BJ (cell line): ENCODE data around the gene NHLH2. TPM values are rescaled to one million over a fixed set of nuclear protein-coding genes. Genes with fewer than 3 reads are reported as not detected.

ENCODE experiments used
- CTCF ChIA-PET: fragments of 350-600 bp; formaldehyde crosslinking; extraction: SDS; loops from one replicate; lab custom pipeline; 2021; ENCODE audit warnings: antibody characterized with exemption, inconsistent platforms; lab: Yijun Ruan, JAX
- POLR2A ChIA-PET: fragments of 300-600 bp; sonication (Branson Sonifier 250); formaldehyde crosslinking; extraction: SDS; loops from one replicate; lab custom pipeline; 2021; ENCODE audit warnings: antibody characterized with exemption; lab: Charles Lee
- DNase-seq: peaks from one replicate; pipeline ENCODE4 v3.0.0-alpha.2; 2011; ENCODE audit warnings: low read depth
- H3K27me3 ChIP-seq: 2 replicates; pipeline ENCODE4 v1.6.0; 2011; ENCODE audit warnings: low read length; ENCODE audit not compliant: control insufficient read depth, insufficient read depth
- H3K36me3 ChIP-seq: 2 replicates; pipeline ENCODE4 v1.5.1; 2011; ENCODE audit warnings: low read length; ENCODE audit not compliant: control insufficient read depth, insufficient read depth
- H3K4me3 ChIP-seq: 2 replicates; pipeline ENCODE4 v1.5.1; 2011; ENCODE audit warnings: low read depth, mild to moderate bottlenecking, control low read depth, low read length
- polyA plus RNA-seq: library from polyadenylated mRNA; depleted of rRNA; stranded (reverse); fragments of >200 nt; gene quantifications from 2 replicates; pipeline ENCODE4 v1.2.3, GENCODE V29; 2011
- TF ChIP-seq, protein P1 (sequence below): IDR thresholded peaks from 2 replicates; pipeline ENCODE4 v1.5.1; 2011; ENCODE audit warnings: low read depth, mild to moderate bottlenecking, control low read depth, inconsistent platforms, low read length, moderate library complexity; ENCODE audit not compliant: insufficient read depth

Gene NHLH2
- polyA plus RNA-seq, 1 experiment = not detected

DNA sequence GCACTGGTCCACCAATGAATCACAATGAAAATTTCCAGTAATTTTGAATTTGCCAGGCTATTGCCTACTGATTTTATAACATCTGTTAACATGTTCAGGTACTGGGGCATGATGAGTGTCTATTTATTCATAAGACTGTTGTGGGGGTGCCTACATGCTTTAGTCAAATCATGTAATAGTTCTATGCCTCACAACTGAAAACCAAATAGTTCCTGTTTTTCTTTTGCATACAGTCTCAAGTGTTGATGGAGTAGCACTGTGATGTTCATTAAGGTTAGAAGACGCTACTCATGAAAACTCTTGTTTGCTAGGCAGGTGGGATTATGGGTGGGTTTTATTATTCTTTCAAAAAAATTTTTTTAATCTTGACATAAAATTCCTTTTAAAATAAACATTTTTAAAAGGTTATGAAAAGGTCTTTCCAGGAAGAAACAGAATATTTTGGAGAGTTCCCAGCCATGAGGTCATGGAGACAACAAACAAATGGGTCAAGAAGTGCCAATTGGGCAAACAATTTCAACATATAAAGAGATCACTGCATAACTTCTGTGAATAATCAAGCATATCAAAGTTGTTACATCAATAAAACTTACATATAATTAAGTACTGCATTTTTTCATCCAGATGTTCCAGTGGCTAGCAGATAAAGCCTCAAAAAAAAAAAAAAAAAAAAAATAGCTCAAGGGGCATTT lies 40.2 kb upstream of the NHLH2 start:
- TF ChIP-seq, protein P1, sequence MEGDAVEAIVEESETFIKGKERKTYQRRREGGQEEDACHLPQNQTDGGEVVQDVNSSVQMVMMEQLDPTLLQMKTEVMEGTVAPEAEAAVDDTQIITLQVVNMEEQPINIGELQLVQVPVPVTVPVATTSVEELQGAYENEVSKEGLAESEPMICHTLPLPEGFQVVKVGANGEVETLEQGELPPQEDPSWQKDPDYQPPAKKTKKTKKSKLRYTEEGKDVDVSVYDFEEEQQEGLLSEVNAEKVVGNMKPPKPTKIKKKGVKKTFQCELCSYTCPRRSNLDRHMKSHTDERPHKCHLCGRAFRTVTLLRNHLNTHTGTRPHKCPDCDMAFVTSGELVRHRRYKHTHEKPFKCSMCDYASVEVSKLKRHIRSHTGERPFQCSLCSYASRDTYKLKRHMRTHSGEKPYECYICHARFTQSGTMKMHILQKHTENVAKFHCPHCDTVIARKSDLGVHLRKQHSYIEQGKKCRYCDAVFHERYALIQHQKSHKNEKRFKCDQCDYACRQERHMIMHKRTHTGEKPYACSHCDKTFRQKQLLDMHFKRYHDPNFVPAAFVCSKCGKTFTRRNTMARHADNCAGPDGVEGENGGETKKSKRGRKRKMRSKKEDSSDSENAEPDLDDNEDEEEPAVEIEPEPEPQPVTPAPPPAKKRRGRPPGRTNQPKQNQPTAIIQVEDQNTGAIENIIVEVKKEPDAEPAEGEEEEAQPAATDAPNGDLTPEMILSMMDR = no peak
- DNase-seq = no peak
- POLR2A ChIA-PET = no interaction called here

DNA sequence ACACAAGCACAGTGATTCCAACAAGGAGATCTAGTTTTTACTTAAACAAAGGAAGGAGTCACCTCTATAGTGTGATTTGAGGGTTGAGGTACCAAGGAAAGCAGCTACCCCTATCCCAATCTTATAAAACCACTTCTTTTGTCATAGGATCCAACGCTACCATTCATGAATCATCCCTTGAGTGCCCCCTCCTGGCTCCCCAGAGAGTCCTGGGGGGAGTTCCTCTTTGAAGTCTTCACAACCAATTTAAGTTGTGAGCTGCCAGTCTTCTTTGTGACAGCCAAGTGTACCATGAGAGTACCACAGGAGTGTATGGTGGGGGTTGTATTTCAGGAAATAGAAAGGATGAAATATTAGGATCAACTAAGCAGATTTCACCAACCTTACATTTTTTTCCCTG lies 39.1 kb upstream of the NHLH2 start:
- ChIA-PET POLR2A (no interaction called here), CTCF (no interaction called here)
- Histone ChIP-seq H3K36me3 (no peaks in the 10 kb centered on the region), H3K27me3 (no peaks in the 10 kb centered on the region; the same call in 1 of the 2 replicates), H3K4me3 (no peak overlapping the region)
- no peak for DNase-seq
- TF ChIP-seq, protein P1 = no peak

More for the DNA sequence above, 40.2 kb upstream of the NHLH2 start:
- H3K36me3 ChIP-seq = no peaks in the 10 kb centered on the region
- H3K4me3 ChIP-seq = no peak overlapping the region
- CTCF ChIA-PET = interaction anchor here (0.6 kb wide), 1 partner anchor 288 kb away, joined by 3 read pairs; no protein-coding TSS in a partner anchor
- H3K27me3 ChIP-seq = no peaks in the 10 kb centered on the region; the same call in 1 of the 2 replicates

DNA sequence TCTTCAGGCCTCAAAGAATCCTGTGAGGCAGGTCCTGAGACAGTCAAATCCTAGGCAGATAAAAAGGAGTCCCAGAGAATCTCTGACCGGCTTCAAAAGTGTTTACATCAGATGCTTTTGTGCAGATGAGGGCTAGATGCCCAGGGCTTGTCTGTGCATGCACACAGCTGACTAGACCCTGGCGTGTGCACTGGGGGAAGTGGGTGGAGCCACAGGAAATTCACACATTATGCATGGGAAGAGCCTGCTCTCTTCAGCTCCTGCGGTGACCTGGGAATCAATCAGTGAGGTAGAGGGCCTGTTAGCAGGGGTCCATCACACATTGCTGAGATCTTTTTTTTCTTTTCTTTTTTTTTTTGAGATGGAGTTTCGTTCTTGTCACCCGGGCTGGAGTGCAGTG lies 36.6 kb upstream of the NHLH2 start:
- Histone ChIP-seq H3K27me3 (peaks cover 2% of the 10 kb centered on the region; the same call in 1 of the 2 replicates), H3K36me3 (no peaks in the 10 kb centered on the region), H3K4me3 (no peak overlapping the region)
- ChIA-PET POLR2A (no interaction called here), CTCF (no interaction called here)
- no peak for DNase-seq
- TF ChIP-seq, protein P1 = no peak

DNA sequence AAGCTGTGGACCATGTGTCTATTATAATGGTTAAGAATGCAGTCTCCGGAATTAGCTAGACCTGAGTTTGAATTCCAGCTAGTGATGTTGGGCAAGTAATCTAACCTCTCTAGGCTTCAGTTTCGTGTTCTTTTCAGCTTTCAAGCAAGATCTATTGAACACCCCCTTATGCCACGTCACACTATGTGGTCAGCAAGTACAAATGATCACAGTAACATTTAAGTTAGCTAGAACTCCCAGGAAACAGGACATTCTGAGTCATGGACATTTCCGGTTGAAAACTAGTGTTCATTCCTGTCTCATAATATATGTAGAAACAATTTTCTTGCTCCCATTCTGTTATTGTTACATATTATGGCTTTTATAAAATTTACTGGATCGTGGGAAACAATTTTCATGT lies 34.0 kb upstream of the NHLH2 start:
- Histone ChIP-seq H3K36me3 (no peaks in the 10 kb centered on the region), H3K27me3 (peaks cover 3% of the 10 kb centered on the region)
- TF ChIP-seq, protein P1 = no peak

DNA sequence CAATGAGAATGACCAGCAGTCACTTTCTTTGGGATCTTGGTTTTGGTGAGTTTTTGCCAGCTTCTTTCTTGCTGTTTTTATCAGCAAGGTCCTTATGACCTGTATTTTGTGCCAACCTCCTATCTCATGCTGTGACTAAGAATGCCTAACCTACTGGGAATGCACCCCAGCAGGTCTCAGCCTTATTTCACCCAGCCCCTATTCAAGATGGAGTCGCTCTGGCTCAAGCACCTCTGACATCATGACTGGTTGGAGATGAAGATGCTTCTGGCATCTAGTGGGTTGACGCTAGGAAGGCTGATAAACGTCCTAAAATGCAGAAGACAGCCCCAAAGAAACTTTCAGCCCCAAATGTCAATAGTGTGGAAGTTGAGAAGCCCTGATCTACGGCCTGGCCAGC lies 33.6 kb upstream of the NHLH2 start:
- POLR2A ChIA-PET = no interaction called here
- H3K36me3 ChIP-seq = no peaks in the 10 kb centered on the region
- TF ChIP-seq, protein P1 = no peak
- H3K4me3 ChIP-seq = no peak overlapping the region
- H3K27me3 ChIP-seq = peaks cover 3% of the 10 kb centered on the region
- no peak for DNase-seq
- CTCF ChIA-PET = interaction anchor here (1.1 kb wide), 1 partner anchor 9 kb away, joined by 3 read pairs; no protein-coding TSS in a partner anchor

More for the DNA sequence above, 34.0 kb upstream of the NHLH2 start:
- no peak for DNase-seq
- ChIA-PET POLR2A (no interaction called here), CTCF (no interaction called here)
- no peak overlapping the region for H3K4me3 ChIP-seq
